Skin epidermis (tissue), 12 donors: ENCODE results near the gene PHACTR3.

Source experiments
- H3K27ac ChIP-seq, 21 experiments: fragments of 200-600 bp; sonication (generic) in 11 of 21; one replicate each; pipeline ENCODE4 v1.5.0; 2020; ENCODE audit warnings: mild to moderate bottlenecking in 3 of 21, inconsistent platforms in 2 of 21, moderate library complexity in 2 of 21
- H3K4me3 ChIP-seq, 7 experiments: fragments of 200-600 bp; sonication (generic) in 2 of 7; one replicate each; pipeline ENCODE4 v1.5.0; 2020; ENCODE audit warnings: inconsistent platforms in 2 of 7, mild to moderate bottlenecking in 2 of 7, moderate library complexity in 1 of 7

PHACTR3 gene

GRCh38 chr20:59636766-59637370 lies 32.5 kb downstream of the PHACTR3 start:
- H3K27ac ChIP-seq = no peak overlapping the region

GRCh38 chr20:59640267-59640666 lies 35.9 kb downstream of the PHACTR3 start:
- Histone ChIP-seq H3K4me3 (no peak overlapping the region), H3K27ac (no peak overlapping the region)

More at GRCh38 chr20:59636766-59637370, 32.5 kb downstream of the PHACTR3 start:
- no peak overlapping the region for H3K4me3 ChIP-seq

GRCh38 chr20:59643615-59644061 lies 39.3 kb downstream of the PHACTR3 start:
- no peak overlapping the region for H3K27ac ChIP-seq
- no peak overlapping the region for H3K4me3 ChIP-seq

- Histone ChIP-seq H3K27ac (no peak overlapping the region), H3K4me3 (no peak overlapping the region)
Observed at GRCh38 chr20:59644371-59644939, 40.1 kb downstream of the PHACTR3 start.

GRCh38 chr20:59645271-59645670 lies 40.9 kb downstream of the PHACTR3 start:
- no peak overlapping the region for H3K4me3 ChIP-seq
- H3K27ac ChIP-seq = no peak overlapping the region

- no peak overlapping the region for H3K27ac ChIP-seq
- no peak overlapping the region for H3K4me3 ChIP-seq
Observed at GRCh38 chr20:59645761-59646171, 41.4 kb downstream of the PHACTR3 start.

- H3K27ac ChIP-seq = no peak overlapping the region
- H3K4me3 ChIP-seq = no peak overlapping the region
Observed at GRCh38 chr20:59646487-59646886, 42.1 kb downstream of the PHACTR3 start.

GRCh38 chr20:59647271-59647670 lies 42.9 kb downstream of the PHACTR3 start:
- Histone ChIP-seq H3K4me3 (no peak overlapping the region), H3K27ac (no peak overlapping the region)

- Histone ChIP-seq H3K4me3 (no peak overlapping the region), H3K27ac (no peak overlapping the region)
Observed at GRCh38 chr20:59648466-59649070, 44.2 kb downstream of the PHACTR3 start.

- Histone ChIP-seq H3K4me3 (no peak overlapping the region), H3K27ac (no peak overlapping the region)
Observed at GRCh38 chr20:59650418-59650817, 46.1 kb downstream of the PHACTR3 start.

GRCh38 chr20:59652381-59652780 lies 48.0 kb downstream of the PHACTR3 start:
- no peak overlapping the region for H3K27ac ChIP-seq

GRCh38 chr20:59656417-59656816 lies 52.1 kb downstream of the PHACTR3 start:
- Histone ChIP-seq H3K27ac (no peak overlapping the region), H3K4me3 (no peak overlapping the region)

More at GRCh38 chr20:59652381-59652780, 48.0 kb downstream of the PHACTR3 start:
- H3K4me3 ChIP-seq = no peak overlapping the region

- no peak overlapping the region for H3K27ac ChIP-seq
Observed at GRCh38 chr20:59657459-59658046, 53.2 kb downstream of the PHACTR3 start.

GRCh38 chr20:59660471-59660870 lies 56.1 kb downstream of the PHACTR3 start:
- Histone ChIP-seq H3K27ac (no peak overlapping the region), H3K4me3 (no peak overlapping the region)

More at GRCh38 chr20:59657459-59658046, 53.2 kb downstream of the PHACTR3 start:
- H3K4me3 ChIP-seq = no peak overlapping the region

GRCh38 chr20:59661153-59661552 lies 56.8 kb downstream of the PHACTR3 start:
- Histone ChIP-seq H3K27ac (no peak overlapping the region), H3K4me3 (no peak overlapping the region)

GRCh38 chr20:59661621-59662020 lies 57.3 kb downstream of the PHACTR3 start:
- Histone ChIP-seq H3K27ac (no peak overlapping the region), H3K4me3 (no peak overlapping the region)

GRCh38 chr20:59662161-59662560 lies 57.8 kb downstream of the PHACTR3 start:
- Histone ChIP-seq H3K27ac (no peak overlapping the region), H3K4me3 (no peak overlapping the region)

- Histone ChIP-seq H3K27ac (no peak overlapping the region), H3K4me3 (no peak overlapping the region)
Observed at GRCh38 chr20:59662856-59663512, 58.6 kb downstream of the PHACTR3 start.

GRCh38 chr20:59663513-59664060 lies 59.2 kb downstream of the PHACTR3 start:
- Histone ChIP-seq H3K27ac (no peak overlapping the region), H3K4me3 (no peak overlapping the region)

GRCh38 chr20:59664421-59664941 lies 60.1 kb downstream of the PHACTR3 start:
- no peak overlapping the region for H3K27ac ChIP-seq
- no peak overlapping the region for H3K4me3 ChIP-seq
